Measurements from ENCODE around the gene DAP.

DAP gene

GRCh38 chr5:10663489-10664179 is 97.4 kb downstream of the DAP start:
- H3K4me1 ChIP-seq (ENCODE audit: control extremely low read depth in 1 of 4, control insufficient read depth in 4 of 4, insufficient read depth in 4 of 4, low read length in 3 of 4), result no peaks in the 10 kb centered on the region
- no peak overlapping the region for H3K4me3 ChIP-seq (ENCODE audit: control insufficient read depth in 1 of 7, extremely low read depth in 1 of 7, insufficient read depth in 4 of 7, low read depth in 2 of 7, low read length in 6 of 7)
- CTCF ChIA-PET, result interaction anchor here (0.6 to 1.7 kb wide), 4 partner anchors 11 to 211 kb away, joined by 3 to 4 read pairs (median 3); no protein-coding TSS in a partner anchor
- no peak for DNase-seq
- no peaks in the 10 kb centered on the region for H3K36me3 ChIP-seq (ENCODE audit: control insufficient read depth in 4 of 4, insufficient read depth in 4 of 4, low read length in 3 of 4)
- no peaks in the 10 kb centered on the region for H3K9me3 ChIP-seq (ENCODE audit: control extremely low read depth in 1 of 5, control insufficient read depth in 4 of 5, insufficient read depth in 2 of 5, low read depth in 1 of 5, low read length in 4 of 5)
- 98% methylated on average over 12 of the region's 13 CpGs for WGBS (ENCODE audit: insufficient coverage)
- POLR2A ChIA-PET, result no interaction called here
- H3K27ac ChIP-seq (ENCODE audit: insufficient read depth in 1 of 2, low read depth in 1 of 2, low read length in 2 of 2, poor library complexity in 1 of 2, severe bottlenecking in 2 of 2), result no peak overlapping the region
- H3K27me3 ChIP-seq (replicated peaks in 2 of 5; ENCODE audit: control insufficient read depth in 4 of 5, insufficient read depth in 5 of 5, low read length in 4 of 5), result no peaks in the 10 kb centered on the region

DNA sequence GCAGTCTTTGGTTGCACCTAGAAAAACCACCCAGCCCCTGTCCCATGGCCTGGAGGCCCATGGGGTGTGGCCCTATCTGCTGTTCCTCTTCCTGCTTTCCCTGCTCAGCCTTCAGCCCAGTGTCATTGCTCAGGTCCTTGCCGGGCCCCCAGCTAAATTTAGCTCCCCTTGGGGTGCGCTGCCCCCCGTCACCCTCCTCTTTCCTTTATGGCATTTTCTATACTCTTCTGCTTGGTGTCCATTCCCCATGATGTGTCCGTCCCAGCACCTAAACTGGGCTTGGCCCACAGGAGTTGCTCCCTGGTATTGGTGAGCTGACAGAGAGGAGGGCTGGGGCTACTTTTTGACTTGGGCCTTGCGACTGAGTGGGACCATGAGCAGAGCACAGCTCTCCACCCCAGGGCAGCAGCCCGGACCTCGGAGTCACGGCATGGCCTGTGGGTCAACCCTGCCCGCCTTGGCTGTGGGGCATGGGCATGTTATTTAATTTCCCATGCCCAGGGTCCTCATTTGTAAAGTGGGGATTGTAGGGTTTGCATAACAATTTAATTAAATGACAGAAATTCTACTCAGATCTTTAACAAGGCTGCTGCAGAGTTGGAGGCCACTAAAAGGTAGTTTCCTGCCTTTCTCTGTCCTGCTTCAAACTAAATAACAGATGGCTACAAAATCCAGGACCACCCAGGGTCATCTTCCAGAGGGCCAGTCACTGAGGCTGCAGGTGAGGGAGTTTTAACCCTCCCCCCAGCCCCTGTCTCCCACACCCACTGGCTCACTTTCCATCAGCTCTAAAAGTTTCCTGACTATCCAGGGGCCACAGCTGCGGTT is 98.2 kb downstream of the DAP start:
- CTCF ChIA-PET, result interaction anchor here (0.9 to 1.7 kb wide), 3 partner anchors 10 to 211 kb away, joined by 3 read pairs; no protein-coding TSS in a partner anchor
- DNase-seq, result no peak
- H3K4me1 ChIP-seq (ENCODE audit: control extremely low read depth in 1 of 4, control insufficient read depth in 4 of 4, insufficient read depth in 4 of 4, low read length in 3 of 4), result no peaks in the 10 kb centered on the region
- POLR2A ChIA-PET, result no interaction called here
- H3K4me3 ChIP-seq (ENCODE audit: control insufficient read depth in 1 of 7, extremely low read depth in 1 of 7, insufficient read depth in 4 of 7, low read depth in 2 of 7, low read length in 6 of 7), result no peak overlapping the region
- 85% methylated on average over 7 of the region's 10 CpGs for WGBS (ENCODE audit: insufficient coverage)
- H3K36me3 ChIP-seq (ENCODE audit: control insufficient read depth in 4 of 4, insufficient read depth in 4 of 4, low read length in 3 of 4), result no peaks in the 10 kb centered on the region
- H3K27ac ChIP-seq (ENCODE audit: insufficient read depth in 1 of 2, low read depth in 1 of 2, low read length in 2 of 2, poor library complexity in 1 of 2, severe bottlenecking in 2 of 2), result no peak overlapping the region
- no peaks in the 10 kb centered on the region for H3K27me3 ChIP-seq (replicated peaks in 2 of 5; ENCODE audit: control insufficient read depth in 4 of 5, insufficient read depth in 5 of 5, low read length in 4 of 5)
- no peaks in the 10 kb centered on the region for H3K9me3 ChIP-seq (ENCODE audit: control extremely low read depth in 1 of 5, control insufficient read depth in 4 of 5, insufficient read depth in 2 of 5, low read depth in 1 of 5, low read length in 4 of 5)

- 98% methylated on average over 11 of the region's 11 CpGs for WGBS (ENCODE audit: insufficient coverage)
- Histone ChIP-seq H3K27me3 (replicated peaks in 2 of 5; ENCODE audit: control insufficient read depth in 4 of 5, insufficient read depth in 5 of 5, low read length in 4 of 5) (no peaks in the 10 kb centered on the region), H3K9me3 (ENCODE audit: control extremely low read depth in 1 of 5, control insufficient read depth in 4 of 5, insufficient read depth in 2 of 5, low read depth in 1 of 5, low read length in 4 of 5) (no peaks in the 10 kb centered on the region), H3K4me1 (ENCODE audit: control extremely low read depth in 1 of 4, control insufficient read depth in 4 of 4, insufficient read depth in 4 of 4, low read length in 3 of 4) (no peaks in the 10 kb centered on the region), H3K27ac (ENCODE audit: insufficient read depth in 1 of 2, low read depth in 1 of 2, low read length in 2 of 2, poor library complexity in 1 of 2, severe bottlenecking in 2 of 2) (no peak overlapping the region), H3K4me3 (ENCODE audit: control insufficient read depth in 1 of 7, extremely low read depth in 1 of 7, insufficient read depth in 4 of 7, low read depth in 2 of 7, low read length in 6 of 7) (no peak overlapping the region), H3K36me3 (ENCODE audit: control insufficient read depth in 4 of 4, insufficient read depth in 4 of 4, low read length in 3 of 4) (no peaks in the 10 kb centered on the region)
- DNase-seq, result no peak
- CTCF ChIA-PET, result no interaction called here
- POLR2A ChIA-PET, result no interaction called here
Measured at GRCh38 chr5:10662083-10662482, 99.0 kb downstream of the DAP start.

DNA sequence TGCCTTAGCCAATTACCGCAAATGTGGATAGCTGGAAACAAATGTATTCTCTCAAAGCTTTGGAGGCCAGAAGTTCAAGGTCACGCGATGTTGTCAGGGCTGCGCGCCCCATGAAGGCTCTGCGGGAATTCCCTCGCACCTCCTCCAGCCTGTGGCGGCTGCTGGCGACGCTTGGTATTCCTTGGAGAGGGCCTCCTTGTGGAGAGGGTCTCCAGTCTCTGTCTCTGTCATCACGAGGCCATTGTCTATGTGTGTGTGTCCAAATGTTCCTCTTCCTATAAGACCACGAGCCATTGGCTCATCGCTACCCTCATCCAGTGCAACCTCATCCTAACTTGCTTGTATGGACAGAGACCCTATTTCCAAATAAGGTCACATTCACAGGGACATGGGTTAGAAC is 99.6 kb downstream of the DAP start:
- Histone ChIP-seq H3K27me3 (replicated peaks in 2 of 5; ENCODE audit: control insufficient read depth in 4 of 5, insufficient read depth in 5 of 5, low read length in 4 of 5) (no peaks in the 10 kb centered on the region), H3K9me3 (ENCODE audit: control extremely low read depth in 1 of 5, control insufficient read depth in 4 of 5, insufficient read depth in 2 of 5, low read depth in 1 of 5, low read length in 4 of 5) (no peaks in the 10 kb centered on the region), H3K27ac (ENCODE audit: insufficient read depth in 1 of 2, low read depth in 1 of 2, low read length in 2 of 2, poor library complexity in 1 of 2, severe bottlenecking in 2 of 2) (no peak overlapping the region), H3K4me1 (ENCODE audit: control extremely low read depth in 1 of 4, control insufficient read depth in 4 of 4, insufficient read depth in 4 of 4, low read length in 3 of 4) (no peaks in the 10 kb centered on the region), H3K36me3 (ENCODE audit: control insufficient read depth in 4 of 4, insufficient read depth in 4 of 4, low read length in 3 of 4) (peaks cover 0 to 1% (median under 1%) of the 10 kb centered on the region in 4 experiments), H3K4me3 (ENCODE audit: control insufficient read depth in 1 of 7, extremely low read depth in 1 of 7, insufficient read depth in 4 of 7, low read depth in 2 of 7, low read length in 6 of 7) (no peak overlapping the region)
- ChIA-PET CTCF (no interaction called here), POLR2A (interaction anchor here (0.6 kb wide), 1 partner anchor 108 kb away, joined by 3 read pairs; no protein-coding TSS in a partner anchor)
- WGBS (ENCODE audit: insufficient coverage), result 99% methylated on average over 10 of the region's 13 CpGs
- DNase-seq, result no peak

DNA sequence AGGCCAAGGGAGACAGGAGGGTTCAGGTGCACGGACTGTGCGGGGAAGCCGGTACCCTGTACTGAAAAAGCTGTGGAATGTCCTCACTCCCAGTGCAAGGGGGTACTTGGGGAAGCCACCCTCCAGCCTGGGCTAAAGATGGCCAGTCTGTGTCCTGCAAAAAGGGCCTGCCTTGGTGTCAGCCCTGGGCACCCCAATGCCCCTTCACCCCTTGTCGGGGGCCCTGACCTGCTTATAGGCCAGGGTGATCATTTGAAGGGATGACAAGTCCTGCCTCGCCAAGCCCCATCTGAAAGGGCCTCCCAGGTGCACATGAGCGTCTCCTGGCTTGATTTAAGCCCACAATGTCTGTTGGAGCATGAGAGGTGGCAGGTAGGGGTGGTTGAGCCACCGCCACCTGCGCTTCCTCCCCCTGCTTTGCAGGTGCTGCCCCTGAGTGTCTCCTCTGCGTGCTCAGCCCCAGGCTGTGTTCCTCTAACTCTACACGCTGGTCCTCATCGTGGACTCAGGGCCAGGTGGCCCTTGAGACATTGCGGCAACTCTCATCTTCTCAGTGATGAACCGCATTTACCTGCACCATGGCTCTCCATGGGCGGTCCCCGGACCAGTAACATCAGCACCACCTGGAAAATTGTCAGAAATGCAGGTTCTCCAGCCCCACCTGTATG is 100.2 kb downstream of the DAP start:
- Histone ChIP-seq H3K9me3 (ENCODE audit: control extremely low read depth in 1 of 5, control insufficient read depth in 4 of 5, insufficient read depth in 2 of 5, low read depth in 1 of 5, low read length in 4 of 5) (no peaks in the 10 kb centered on the region), H3K27me3 (replicated peaks in 2 of 5; ENCODE audit: control insufficient read depth in 4 of 5, insufficient read depth in 5 of 5, low read length in 4 of 5) (no peaks in the 10 kb centered on the region), H3K4me3 (ENCODE audit: control insufficient read depth in 1 of 7, extremely low read depth in 1 of 7, insufficient read depth in 4 of 7, low read depth in 2 of 7, low read length in 6 of 7) (no peak overlapping the region), H3K36me3 (ENCODE audit: control insufficient read depth in 4 of 4, insufficient read depth in 4 of 4, low read length in 3 of 4) (peaks cover 0 to 5% (median 3%) of the 10 kb centered on the region in 4 experiments), H3K27ac (ENCODE audit: insufficient read depth in 1 of 2, low read depth in 1 of 2, low read length in 2 of 2, poor library complexity in 1 of 2, severe bottlenecking in 2 of 2) (no peak overlapping the region), H3K4me1 (ENCODE audit: control extremely low read depth in 1 of 4, control insufficient read depth in 4 of 4, insufficient read depth in 4 of 4, low read length in 3 of 4) (no peaks in the 10 kb centered on the region)
- DNase-seq, result no peak
- WGBS (ENCODE audit: insufficient coverage), result 98% methylated on average over 13 of the region's 15 CpGs
- ChIA-PET CTCF (interaction anchor here (1.2 kb wide), 1 partner anchor 14 kb away, joined by 3 read pairs; no protein-coding TSS in a partner anchor), POLR2A (interaction anchor here (0.6 kb wide), 1 partner anchor 108 kb away, joined by 3 read pairs; no protein-coding TSS in a partner anchor)

DNA sequence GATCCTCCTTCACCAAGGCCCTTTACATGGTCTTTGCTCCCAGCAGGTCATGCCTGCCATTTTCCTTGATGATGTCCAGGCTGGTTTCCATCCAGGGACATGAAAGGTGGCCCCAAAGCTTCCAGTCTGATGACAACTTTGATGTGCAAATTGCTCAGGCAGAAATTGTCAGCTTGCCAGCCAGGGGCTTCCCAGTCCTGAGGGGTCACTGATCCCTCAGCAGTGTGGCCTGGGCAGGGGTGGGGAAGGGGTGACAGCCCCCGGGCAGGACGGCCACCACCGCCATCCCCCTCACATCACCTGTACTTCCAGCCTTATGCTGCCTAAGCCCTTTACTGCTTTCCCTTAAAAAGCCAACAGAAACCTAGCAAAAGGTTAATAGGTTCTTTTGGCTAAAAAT is 100.9 kb downstream of the DAP start:
- Histone ChIP-seq H3K9me3 (ENCODE audit: control extremely low read depth in 1 of 5, control insufficient read depth in 4 of 5, insufficient read depth in 2 of 5, low read depth in 1 of 5, low read length in 4 of 5) (no peaks in the 10 kb centered on the region), H3K36me3 (ENCODE audit: control insufficient read depth in 4 of 4, insufficient read depth in 4 of 4, low read length in 3 of 4) (peaks cover 0 to 12% (median 6%) of the 10 kb centered on the region in 4 experiments), H3K27ac (ENCODE audit: insufficient read depth in 1 of 2, low read depth in 1 of 2, low read length in 2 of 2, poor library complexity in 1 of 2, severe bottlenecking in 2 of 2) (no peak overlapping the region), H3K4me1 (ENCODE audit: control extremely low read depth in 1 of 4, control insufficient read depth in 4 of 4, insufficient read depth in 4 of 4, low read length in 3 of 4) (no peaks in the 10 kb centered on the region), H3K4me3 (ENCODE audit: control insufficient read depth in 1 of 7, extremely low read depth in 1 of 7, insufficient read depth in 4 of 7, low read depth in 2 of 7, low read length in 6 of 7) (no peak overlapping the region), H3K27me3 (replicated peaks in 2 of 5; ENCODE audit: control insufficient read depth in 4 of 5, insufficient read depth in 5 of 5, low read length in 4 of 5) (no peaks in the 10 kb centered on the region)
- no peak for DNase-seq
- ChIA-PET POLR2A (no interaction called here), CTCF (interaction anchor here (1.2 kb wide), 1 partner anchor 15 kb away, joined by 3 read pairs; no protein-coding TSS in a partner anchor)
- WGBS (ENCODE audit: insufficient coverage), result no CpG with 5 or more reads among the region's 3 CpGs

Data from common myeloid progenitor, CD34-positive (primary cell).